ENCODE data around the gene NR1D1.
"Not testable (repeated sequence)": the region's sequence is repeated elsewhere in the genome, so short reads cannot be mapped to it uniquely, and the experiment has no call there.

The NR1D1 gene

GRCh38 chr17:40100419-40100668 lies at the start of gene NR1D1:
NR1D1 (minus strand) TSS chr17:40100589; CDS start chr17:40100094, 495 bp downstream.
- no peak for DNase-seq (ENCODE audit: low read depth in 2 of 2)

DNA sequence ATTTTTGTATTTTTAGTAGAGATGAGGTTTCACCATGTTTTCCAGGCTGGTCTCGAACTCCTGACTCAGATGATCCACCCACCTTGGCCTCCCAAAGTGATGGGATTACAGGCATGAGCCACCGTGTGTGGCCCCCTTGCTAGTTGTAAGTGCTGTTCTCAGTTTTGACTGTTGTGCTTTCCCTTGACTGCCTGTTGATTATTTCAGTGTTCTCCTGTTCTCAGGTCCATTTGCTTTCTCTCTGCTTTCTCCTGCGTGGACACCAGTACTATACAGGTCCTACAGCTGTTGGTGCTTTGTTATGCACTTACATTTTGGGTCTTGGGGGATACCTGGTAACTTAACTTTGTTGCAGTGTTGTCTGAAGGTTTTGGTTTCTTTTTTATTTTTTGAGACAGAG lies 48.1 kb upstream of the NR1D1 start:
- DNase-seq (ENCODE audit: low read depth in 2 of 2): no peak

DNA sequence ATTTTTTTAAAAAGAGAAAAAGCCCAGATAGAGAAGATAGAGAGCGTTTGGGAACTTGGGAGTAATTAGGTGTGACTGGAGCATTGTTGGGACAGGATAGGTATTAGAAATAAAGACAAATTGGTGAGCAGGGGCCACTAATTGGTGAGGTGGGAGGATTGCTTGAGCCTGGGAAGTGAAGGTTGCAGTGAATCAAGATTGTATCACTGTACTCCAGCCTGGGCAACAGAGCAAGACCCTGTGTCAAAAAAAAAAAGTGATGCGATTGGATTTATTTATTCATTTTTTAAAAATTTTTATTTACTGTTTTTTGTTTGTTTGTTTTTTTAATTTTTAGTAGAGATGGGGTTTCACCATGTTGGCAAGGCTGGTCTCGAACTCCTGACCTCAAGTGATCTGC lies 45.1 kb upstream of the NR1D1 start:
- no peak for DNase-seq (ENCODE audit: low read depth in 2 of 2)

DNA sequence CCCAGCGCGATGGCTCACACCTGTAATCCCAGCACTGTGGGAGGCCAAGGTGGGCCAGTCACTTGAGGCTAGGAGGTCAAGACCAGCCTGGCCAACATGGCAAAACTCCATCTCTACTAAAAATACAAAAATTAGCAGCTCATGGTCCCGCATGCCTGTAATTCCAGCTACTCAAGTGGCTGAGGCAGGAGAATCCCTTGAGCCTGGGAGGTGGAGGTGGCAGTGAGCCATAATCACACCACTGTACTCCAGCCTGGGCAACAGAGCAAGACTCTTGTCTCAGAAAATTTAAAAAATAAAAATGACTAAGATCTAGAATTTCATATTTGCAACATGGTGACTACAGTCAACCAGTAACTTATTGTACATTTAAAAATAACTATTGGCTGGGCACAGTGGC lies 42.8 kb upstream of the NR1D1 start:
- DNase-seq (ENCODE audit: low read depth in 2 of 2): not testable (repeated sequence)

- DNase-seq (ENCODE audit: low read depth in 2 of 2): no peak
Observed at GRCh38 chr17:40139566-40140058, 39.2 kb upstream of the NR1D1 start.

DNA sequence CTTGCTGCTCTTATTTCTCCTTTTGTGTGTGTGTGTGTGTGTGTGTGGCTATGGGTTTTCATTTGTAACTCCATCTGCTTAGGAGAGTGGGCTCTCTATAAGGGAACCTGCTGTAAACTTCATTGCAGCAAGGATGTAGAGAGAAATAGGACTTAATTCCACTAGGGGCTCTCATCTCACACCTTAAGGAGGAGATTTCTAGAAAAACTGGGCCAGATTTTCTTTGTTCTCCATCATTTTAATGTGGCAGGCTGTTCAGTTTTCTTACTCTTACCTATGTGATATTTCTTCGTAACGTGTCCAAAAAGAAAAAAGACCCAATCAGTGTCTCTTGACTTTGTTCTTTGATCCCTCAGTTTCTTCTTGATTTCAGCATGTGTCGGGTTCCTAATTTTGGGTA lies 35.4 kb upstream of the NR1D1 start:
- no peak for DNase-seq (ENCODE audit: low read depth in 2 of 2)

GRCh38 chr17:40134184-40134583 lies 33.8 kb upstream of the NR1D1 start:
- DNase-seq (ENCODE audit: low read depth in 2 of 2): no peak

- DNase-seq (ENCODE audit: low read depth in 2 of 2): no peak
Observed at GRCh38 chr17:40130352-40131042, 30.1 kb upstream of the NR1D1 start.

- DNase-seq (ENCODE audit: low read depth in 2 of 2): no peak
Observed at GRCh38 chr17:40129498-40129897, 29.1 kb upstream of the NR1D1 start.

DNA sequence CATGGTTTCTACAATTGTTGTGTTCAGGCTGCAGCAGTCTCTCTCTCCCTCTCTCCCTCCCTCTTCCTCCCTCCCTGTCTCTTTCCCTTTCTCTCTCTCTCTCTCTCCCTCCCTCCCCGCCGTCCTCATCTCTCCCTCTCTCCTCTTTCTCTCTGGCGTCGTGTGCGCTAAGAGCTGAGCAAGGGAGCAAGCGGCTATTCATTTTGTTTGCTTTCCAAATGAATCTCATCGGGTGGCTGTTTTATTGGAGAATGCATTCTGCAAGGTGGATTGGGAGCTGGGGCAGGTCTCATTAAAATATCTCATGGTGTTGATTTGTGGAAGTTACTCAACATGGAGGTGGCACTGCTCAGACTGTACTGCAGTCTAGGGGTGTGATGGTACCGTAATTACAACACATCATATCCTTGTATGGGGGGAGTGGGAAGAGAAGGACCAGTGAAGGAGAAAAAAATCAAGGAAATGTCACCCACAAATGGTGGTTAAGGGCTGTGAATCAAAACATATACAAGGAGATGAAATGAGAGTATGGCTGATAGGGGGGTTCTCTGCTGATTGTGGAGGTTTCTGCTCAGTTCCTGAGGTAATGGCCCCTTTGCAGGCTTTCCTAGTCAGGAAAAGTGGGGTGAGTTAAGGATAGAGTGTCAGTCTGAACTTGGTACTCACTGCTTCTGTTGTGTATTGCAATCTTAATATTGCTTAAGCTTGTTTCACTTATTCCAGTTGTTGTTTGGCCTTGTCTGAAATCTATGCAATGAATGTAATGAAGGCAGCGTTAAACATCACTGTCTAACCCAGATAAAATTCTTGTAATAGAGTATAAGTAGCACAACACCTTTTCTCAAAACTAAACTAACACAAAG lies 24.1 kb upstream of the NR1D1 start:
- no peak for DNase-seq (ENCODE audit: low read depth in 2 of 2)

DNA sequence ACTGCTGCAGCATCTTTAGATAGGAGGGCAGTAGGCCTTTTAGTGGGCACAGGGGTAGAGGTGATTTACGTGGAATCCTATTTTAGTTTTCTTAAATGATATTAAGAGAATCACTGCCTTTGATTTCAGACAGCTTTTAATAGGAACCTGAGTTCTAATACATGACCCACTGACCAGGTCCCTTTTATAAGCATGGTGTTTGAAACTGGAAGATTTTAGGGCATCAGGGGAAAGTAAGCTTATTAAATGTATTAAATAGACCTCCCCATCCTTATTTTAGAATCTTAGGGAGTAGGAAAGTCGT lies 23.4 kb upstream of the NR1D1 start:
- DNase-seq (ENCODE audit: low read depth in 2 of 2): no peak

- DNase-seq (ENCODE audit: low read depth in 2 of 2): no peak
Observed at GRCh38 chr17:40122999-40123810, 22.8 kb upstream of the NR1D1 start.

- no peak for DNase-seq (ENCODE audit: low read depth in 2 of 2)
Observed at GRCh38 chr17:40122136-40122998, 22.0 kb upstream of the NR1D1 start.

DNA sequence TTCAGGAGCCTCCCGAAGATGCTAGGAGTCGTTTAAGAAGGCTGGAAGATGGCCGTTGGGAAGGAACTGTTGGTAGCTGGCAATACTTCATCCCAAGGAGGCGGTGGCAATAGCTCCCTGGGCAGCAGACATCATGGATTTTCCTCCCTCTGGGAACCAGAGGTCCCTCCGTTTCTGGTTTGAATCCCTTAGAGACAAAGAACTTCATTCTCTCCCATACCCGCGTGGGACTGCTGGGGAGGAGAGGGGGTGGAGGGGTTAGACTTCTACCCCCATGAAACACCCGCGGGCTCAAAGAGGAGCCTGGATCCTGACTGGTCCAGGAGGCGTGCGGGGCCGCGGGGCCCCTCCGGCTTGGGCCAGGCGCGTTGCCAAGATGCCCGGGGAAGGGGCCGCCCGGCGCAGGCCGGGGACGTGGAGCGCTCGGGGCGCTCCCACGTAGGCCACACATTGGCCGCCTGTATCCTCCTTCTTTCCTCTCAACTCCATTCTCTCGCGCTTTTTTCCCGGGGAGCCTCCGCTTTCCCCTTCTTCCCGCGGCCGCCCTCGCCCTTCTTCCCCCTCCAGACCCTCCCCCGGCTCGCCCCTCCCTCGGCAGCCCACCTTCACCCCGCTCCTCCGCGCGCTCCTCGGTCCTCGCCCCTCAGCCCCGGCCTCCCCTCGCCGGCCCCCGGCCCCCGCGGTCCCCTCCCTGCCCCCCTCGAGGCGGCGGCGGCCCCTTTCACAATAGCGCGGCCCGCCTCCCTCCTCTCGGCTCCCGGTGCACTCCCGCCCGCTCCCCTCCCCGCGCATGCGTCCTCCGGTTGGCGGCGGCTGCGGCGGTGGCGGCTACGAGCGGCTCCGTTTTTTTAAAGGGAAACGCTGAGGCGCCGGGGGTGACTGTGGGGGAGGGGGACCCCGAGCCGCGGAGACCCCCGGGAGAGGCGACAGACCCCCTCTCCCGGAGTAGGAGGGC lies 21.1 kb upstream of the NR1D1 start, which contains the start of gene MSL1:
Gene MSL1 (plus strand): TSS at position 791 of the 955 bp plus-strand sequence. CDS start 642 bp downstream, outside the sequence.
- DNase-seq (ENCODE audit: low read depth in 2 of 2): peak; percentile 69 to 74

- DNase-seq (ENCODE audit: low read depth in 2 of 2): no peak
Observed at GRCh38 chr17:40115101-40115436, 14.7 kb upstream of the NR1D1 start.

GRCh38 chr17:40113907-40114245 lies 13.5 kb upstream of the NR1D1 start:
- DNase-seq (ENCODE audit: low read depth in 2 of 2): no peak

DNA sequence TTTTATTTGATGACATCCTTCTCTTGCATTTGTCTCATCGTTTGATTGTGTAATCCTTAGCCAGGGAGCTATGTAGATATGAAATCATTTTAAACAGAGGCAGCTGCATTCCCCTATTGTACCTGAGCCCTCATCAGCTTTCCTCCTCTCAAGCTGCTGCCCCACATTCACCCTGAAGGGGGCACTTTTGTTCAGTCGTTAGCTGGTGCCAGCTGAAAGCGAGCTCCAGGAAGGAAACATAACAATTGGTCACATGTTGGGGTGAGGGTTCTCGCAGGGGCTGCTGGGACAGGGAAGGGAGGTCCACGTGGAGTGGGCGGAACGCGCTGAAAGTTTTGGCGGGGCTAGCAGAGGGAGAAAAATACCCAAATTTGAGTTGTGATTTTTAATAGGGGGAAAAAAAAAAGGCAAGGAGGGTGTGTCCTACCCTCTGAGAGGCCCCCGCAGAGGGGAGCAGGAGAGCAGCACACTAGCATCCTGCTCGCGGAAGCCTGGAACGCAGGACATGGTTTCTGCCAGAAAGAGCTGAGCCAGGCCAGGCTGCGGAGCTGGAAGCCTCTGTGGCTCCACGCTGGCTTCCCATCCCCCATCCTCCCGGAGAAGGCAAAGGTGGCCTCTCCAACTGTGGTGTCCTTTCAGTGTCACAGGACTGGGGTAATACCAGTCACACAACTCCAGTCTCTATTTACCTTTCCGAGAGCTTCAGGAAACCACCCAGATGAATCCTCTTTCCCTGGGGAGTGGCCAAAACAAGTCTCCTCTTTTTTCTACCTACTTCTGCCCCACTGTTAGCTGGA lies 12.9 kb upstream of the NR1D1 start:
- DNase-seq (ENCODE audit: low read depth in 2 of 2): peak; percentile 89 to 90

GRCh38 chr17:40112718-40113109 lies 12.3 kb upstream of the NR1D1 start:
- DNase-seq (ENCODE audit: low read depth in 2 of 2): no peak

DNA sequence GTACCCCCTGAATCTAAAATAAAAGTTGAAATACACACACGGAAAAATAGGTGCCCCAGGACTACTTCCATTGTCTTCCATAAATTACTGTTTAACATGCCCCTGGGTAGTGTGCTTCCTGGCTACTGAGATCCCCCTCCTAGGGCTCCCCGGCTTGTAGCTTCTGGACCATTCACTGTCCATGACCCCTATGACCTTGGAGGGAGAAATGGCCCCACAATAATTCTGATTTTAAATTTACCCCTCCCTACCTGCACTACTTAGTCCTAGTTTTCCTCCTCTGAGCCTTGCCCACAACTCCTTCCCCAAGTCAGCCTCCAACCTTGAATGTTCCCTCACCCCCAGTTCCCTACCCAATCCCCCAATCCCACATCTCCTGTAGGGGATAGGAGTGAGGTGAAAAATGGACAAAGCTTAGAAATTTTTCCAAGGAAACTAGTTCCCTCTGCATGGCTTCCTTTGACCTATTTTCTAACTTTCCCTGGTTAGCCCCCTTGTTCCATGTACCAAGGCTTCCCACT lies 11.9 kb upstream of the NR1D1 start:
- DNase-seq (ENCODE audit: low read depth in 2 of 2): no peak
